ENCODE measurements around the gene IMPG2. TPM values are rescaled to one million over a fixed set of nuclear protein-coding genes. Genes with fewer than 3 reads are reported as not detected.

The IMPG2 gene
- total RNA-seq, 2 experiments from 2014 or later, result 0.45 to 0.66 TPM

- Histone ChIP-seq H3K4me3 (ENCODE audit: low read length) (no peak overlapping the region), H3K27ac (ENCODE audit: low read depth in 1 of 2, low read length in 2 of 2) (no peak overlapping the region), H3K36me3 (ENCODE audit: insufficient read depth, low read length) (no peaks in the 10 kb centered on the region), H3K27me3 (ENCODE audit: control insufficient read depth in 1 of 2, insufficient read depth in 2 of 2, low read length in 2 of 2) (no peaks in the 10 kb centered on the region), H3K4me1 (ENCODE audit: insufficient read depth, low read length) (no peaks in the 10 kb centered on the region), H3K9me3 (ENCODE audit: control insufficient read depth in 1 of 2, insufficient read depth in 1 of 2, low read length in 2 of 2) (no peaks in the 10 kb centered on the region)
- Mint-ChIP-seq H3K4me3 (no peak overlapping the region), H3K4me1 (ENCODE audit: low read depth) (no peaks in the 10 kb centered on the region), H3K27me3 (no peaks in the 10 kb centered on the region), H3K27ac (no peak overlapping the region), H3K36me3 (ENCODE audit: low read depth) (peaks cover 17% of the 10 kb centered on the region), H3K9me3 (peaks cover 13% of the 10 kb centered on the region)
- no peak for TF ChIP-seq CTCF (IDR thresholded peaks at IDR 0.05)
- no peak for ATAC-seq (ENCODE audit: poor library complexity)
- intact Hi-C loops (cut with DNase I, micrococcal nuclease), result no loop called here
- no peak for DNase-seq
- POLR2A ChIA-PET, result no interaction called here
- CTCF ChIA-PET, result interaction anchor here (1.6 kb wide), 1 partner anchor 10 kb away, joined by 3 read pairs; no protein-coding TSS in a partner anchor
These were observed 32.1 kb downstream of the IMPG2 start for GRCh38 chr3:101288294-101288693.

- POLR2A ChIA-PET, result no interaction called here
- Mint-ChIP-seq H3K36me3 (ENCODE audit: low read depth) (peaks cover 12% of the 10 kb centered on the region), H3K4me3 (no peak overlapping the region), H3K27ac (no peak overlapping the region), H3K9me3 (peaks cover 10% of the 10 kb centered on the region), H3K27me3 (no peaks in the 10 kb centered on the region), H3K4me1 (ENCODE audit: low read depth) (no peaks in the 10 kb centered on the region)
- H3K36me3 ChIP-seq (ENCODE audit: insufficient read depth, low read length), result no peaks in the 10 kb centered on the region
- H3K4me3 ChIP-seq (ENCODE audit: low read length), result no peak overlapping the region
- no peaks in the 10 kb centered on the region for H3K9me3 ChIP-seq (ENCODE audit: control insufficient read depth in 1 of 2, insufficient read depth in 1 of 2, low read length in 2 of 2)
- TF ChIP-seq CTCF (IDR thresholded peaks at IDR 0.05), result no peak
- no peak overlapping the region for H3K27ac ChIP-seq (ENCODE audit: low read depth in 1 of 2, low read length in 2 of 2)
- intact Hi-C loops (cut with DNase I, micrococcal nuclease), result no loop called here
- DNase-seq (no peak), ATAC-seq (ENCODE audit: poor library complexity) (no peak)
- no peaks in the 10 kb centered on the region for H3K27me3 ChIP-seq (ENCODE audit: control insufficient read depth in 1 of 2, insufficient read depth in 2 of 2, low read length in 2 of 2)
- no peaks in the 10 kb centered on the region for H3K4me1 ChIP-seq (ENCODE audit: insufficient read depth, low read length)
- CTCF ChIA-PET, result no interaction called here
These were observed 35.6 kb downstream of the IMPG2 start for GRCh38 chr3:101284757-101285156.

- no peak for TF ChIP-seq CTCF (IDR thresholded peaks at IDR 0.05)
- H3K4me3 Mint-ChIP-seq, result no peak overlapping the region
- Histone ChIP-seq H3K27me3 (ENCODE audit: control insufficient read depth in 1 of 2, insufficient read depth in 2 of 2, low read length in 2 of 2) (no peaks in the 10 kb centered on the region), H3K4me3 (ENCODE audit: low read length) (no peak overlapping the region), H3K36me3 (ENCODE audit: insufficient read depth, low read length) (no peaks in the 10 kb centered on the region), H3K9me3 (ENCODE audit: control insufficient read depth in 1 of 2, insufficient read depth in 1 of 2, low read length in 2 of 2) (no peaks in the 10 kb centered on the region), H3K4me1 (ENCODE audit: insufficient read depth, low read length) (no peaks in the 10 kb centered on the region), H3K27ac (ENCODE audit: low read depth in 1 of 2, low read length in 2 of 2) (no peak overlapping the region)
- no peak for ATAC-seq (ENCODE audit: poor library complexity)
- no peaks in the 10 kb centered on the region for H3K9me3 Mint-ChIP-seq
- no peaks in the 10 kb centered on the region for H3K4me1 Mint-ChIP-seq (ENCODE audit: low read depth)
- DNase-seq, result no peak
- no peaks in the 10 kb centered on the region for H3K27me3 Mint-ChIP-seq
- ChIA-PET POLR2A (no interaction called here), CTCF (no interaction called here)
- no peaks in the 10 kb centered on the region for H3K36me3 Mint-ChIP-seq (ENCODE audit: low read depth)
- intact Hi-C loops (cut with DNase I, micrococcal nuclease), result no loop called here
- no peak overlapping the region for H3K27ac Mint-ChIP-seq
These were observed 38.8 kb downstream of the IMPG2 start for GRCh38 chr3:101281521-101282030.
